Panc1 (cell line): ENCODE measurements around the gene SBNO2. TPM values are rescaled to one million over a fixed set of nuclear protein-coding genes. Genes with fewer than 3 reads are reported as not detected.

Experiments
- ATAC-seq: fragments of 200-7000 bp; cut with Tn5 transposase; 2 replicates; pipeline ENCODE4 v1.9.1; 2020; ENCODE audit warnings: mild to moderate bottlenecking, moderate library complexity
- BruUV-seq: library from RNA; stranded (reverse); fragments of 400-500 nt; replicated peaks from 2 replicates; lab custom pipeline; 2021; lab: Mats Ljungman, UMichigan
- CTCF ChIA-PET: fragments of 300-600 bp; sonication (Branson Sonifier 250); formaldehyde crosslinking; loops from one replicate; lab custom pipeline; 2022; ENCODE audit warnings: antibody characterized with exemption; lab: Charles Lee
- POLR2A ChIA-PET: fragments of 300-600 bp; sonication (Branson Sonifier 250); formaldehyde crosslinking; loops from one replicate; lab custom pipeline; 2022; ENCODE audit warnings: antibody characterized with exemption; lab: Charles Lee
- DNase-seq: peaks from one replicate; pipeline ENCODE4 v3.0.0-alpha.2; 2010; ENCODE audit warnings: low read depth, low spot score
- H3K27ac ChIP-seq: 2 replicates; pipeline ENCODE4 v1.5.1; 2011; ENCODE audit warnings: mild to moderate bottlenecking, low read length, inconsistent platforms
- H3K27me3 ChIP-seq: fragments of 200-500 bp; sonication (Bioruptor generic); 2 replicates; pipeline ENCODE4 v1.6.0; 2014; ENCODE audit warnings: low read length, inconsistent platforms; ENCODE audit not compliant: control insufficient read depth, insufficient read depth
- H3K36me3 ChIP-seq: fragments of 200-500 bp; sonication (Bioruptor generic); 2 replicates; pipeline ENCODE4 v1.5.1; 2014; ENCODE audit warnings: inconsistent platforms, mild to moderate bottlenecking, low read length, moderate library complexity; ENCODE audit not compliant: control insufficient read depth, insufficient read depth
- H3K4me1 ChIP-seq: 2 replicates; pipeline ENCODE4 v1.5.1; 2011; ENCODE audit warnings: inconsistent platforms, mild to moderate bottlenecking, low read length, moderate library complexity; ENCODE audit not compliant: control insufficient read depth, insufficient read depth
- H3K4me3 ChIP-seq, 2 experiments: 2 replicates each; pipeline ENCODE4 v1.5.1; 2011 to 2012; ENCODE audit warnings: low read depth in 2 of 2, low read length in 2 of 2, mild to moderate bottlenecking in 2 of 2, inconsistent platforms in 1 of 2, moderate library complexity in 1 of 2
- H3K9me3 ChIP-seq: fragments of 200-500 bp; sonication (Bioruptor generic); 2 replicates; pipeline ENCODE4 v1.5.1; 2014; ENCODE audit warnings: low read depth, mild to moderate bottlenecking, inconsistent platforms, low read length, moderate library complexity; ENCODE audit not compliant: control insufficient read depth, insufficient read depth
- CTCF ChIP-seq: fragments of 450-650 bp; IDR thresholded peaks from 2 replicates; pipeline ENCODE4 v1.5.1; 2017; ENCODE audit warnings: mild to moderate bottlenecking
- POLR2AphosphoS5 ChIP-seq: IDR thresholded peaks from 2 replicates; pipeline ENCODE4 v1.6.1; 2012; ENCODE audit warnings: mild to moderate bottlenecking, low read depth, low read length, moderate library complexity
- REST ChIP-seq, 2 experiments: IDR thresholded peaks; 2 replicates each; pipeline ENCODE4 v1.6.1; 2011 to 2012; ENCODE audit warnings: low read depth in 2 of 2, control low read depth in 1 of 2, low read length in 1 of 2, mild to moderate bottlenecking in 1 of 2, moderate library complexity in 1 of 2; ENCODE audit not compliant: insufficient read depth in 1 of 2
- SIN3A ChIP-seq: IDR thresholded peaks from 2 replicates; pipeline ENCODE4 v1.6.1; 2012; ENCODE audit warnings: low read depth, mild to moderate bottlenecking, low read length, moderate library complexity, borderline replicate concordance; ENCODE audit not compliant: insufficient read depth
- TCF7L2 ChIP-seq: IDR thresholded peaks from 2 replicates; pipeline ENCODE4 v1.6.1; 2011; ENCODE audit warnings: mild to moderate bottlenecking, low read depth, low read length, inconsistent platforms
- in situ Hi-C: cut with HindIII; loops from 2 replicates; pipeline ENCODE4 v1.10.0; 2016; ENCODE audit warnings: low sequenced_read_pairs, low pct_unique_long_range_greater_than_20kb
- intact Hi-C: fragments of 100-400 bp; cut with micrococcal nuclease; formaldehyde crosslinking; loops from one replicate; pipeline ENCODE4 v1.10.0; 2022; ENCODE audit not compliant: unreplicated experiment
- total RNA-seq: library from RNA; stranded (reverse); gene quantifications from one replicate; pipeline ENCODE4 v1.2.1, GENCODE V29; 2021; ENCODE audit not compliant: unreplicated experiment

The SBNO2 gene
- total RNA-seq, 1 experiment from 2014 or later, result 101 TPM

GRCh38 chr19:1109697-1110671, 64.1 kb downstream of the SBNO2 start:
- ATAC-seq (no peak), DNase-seq (no peak)
- H3K4me1 ChIP-seq, result peaks cover 43% of the 10 kb centered on the region
- no peak overlapping the region for H3K4me3 ChIP-seq
- POLR2A ChIA-PET, result no interaction called here
- H3K27me3 ChIP-seq, result no peaks in the 10 kb centered on the region
- TF ChIP-seq TCF7L2 (no peak), SIN3A (no peak), POLR2AphosphoS5 (no peak; the same call in 1 of the 2 replicates), REST (IDR thresholded peaks at IDR 0.05; ENCODE audit: insufficient read depth in 1 of 2, low read depth in 2 of 2, low read length in 1 of 2) (no peak), CTCF (no peak)
- H3K27ac ChIP-seq, result peak overlapping the region; percentile 48; the same call in 1 of the 2 replicates
- CTCF ChIA-PET, result no interaction called here
- intact Hi-C loops, result no loop called here
- TSS peak; percentile 68 for BruUV-seq
- in situ Hi-C loops, result no loop called here
- no peaks in the 10 kb centered on the region for H3K9me3 ChIP-seq
- no peaks in the 10 kb centered on the region for H3K36me3 ChIP-seq

GRCh38 chr19:1109032-1109551, 65.0 kb downstream of the SBNO2 start:
- Histone ChIP-seq H3K27ac (peak overlapping the region; percentile 34; the same call in 1 of the 2 replicates), H3K4me1 (peaks cover 40% of the 10 kb centered on the region), H3K36me3 (no peaks in the 10 kb centered on the region; the same call in 1 of the 2 replicates), H3K27me3 (no peaks in the 10 kb centered on the region), H3K4me3 (no peak overlapping the region), H3K9me3 (no peaks in the 10 kb centered on the region)
- CTCF ChIA-PET, result no interaction called here
- DNase-seq (no peak), ATAC-seq (no peak)
- no peak for TF ChIP-seq POLR2AphosphoS5
- TF ChIP-seq CTCF, result no peak
- no peak for TF ChIP-seq REST (IDR thresholded peaks at IDR 0.05; ENCODE audit: insufficient read depth in 1 of 2, low read depth in 2 of 2, low read length in 1 of 2)
- no peak for TF ChIP-seq SIN3A
- TF ChIP-seq TCF7L2, result no peak
- in situ Hi-C loops, result no loop called here
- POLR2A ChIA-PET, result no interaction called here
- intact Hi-C loops, result no loop called here
- no TSS peak for BruUV-seq
